Progenitor cell of endocrine pancreas (in vitro differentiated cells): ENCODE data around the gene NECTIN1. TPM values are rescaled to one million over a fixed set of nuclear protein-coding genes. Genes with fewer than 3 reads are reported as not detected.
A peak's percentile ranks its signal among the peaks of the same experiment; 100 is the strongest.

ENCODE experiments used
- DNase-seq: peaks from one replicate; pipeline ENCODE4 v3.0.0; 2021; ENCODE audit warnings: low spot score; ENCODE audit not compliant: unreplicated experiment
- H3K27ac Mint-ChIP-seq: 2 replicates; pipeline ENCODE4 v1.8.0; 2021; ENCODE audit warnings: mild to moderate bottlenecking, moderate library complexity, mixed read lengths
- H3K27me3 Mint-ChIP-seq: 2 replicates; pipeline ENCODE4 v1.8.0; 2021; ENCODE audit warnings: mixed read lengths
- H3K36me3 Mint-ChIP-seq: 2 replicates; pipeline ENCODE4 v1.8.0; 2022; ENCODE audit warnings: mixed read lengths; ENCODE audit not compliant: insufficient read depth
- H3K4me1 Mint-ChIP-seq: 2 replicates; pipeline ENCODE4 v1.8.0; 2021; ENCODE audit warnings: low read depth, mixed read lengths
- H3K4me3 Mint-ChIP-seq: 2 replicates; pipeline ENCODE4 v1.8.0; 2021; ENCODE audit warnings: low read depth, mild to moderate bottlenecking, moderate library complexity, mixed read lengths
- H3K9me3 Mint-ChIP-seq: 2 replicates; pipeline ENCODE4 v1.8.0; 2021; ENCODE audit warnings: low read depth, mixed read lengths
- total RNA-seq: library from RNA; stranded (reverse); gene quantifications from 2 replicates; pipeline ENCODE4 v1.2.1, GENCODE V29; 2021
- TF ChIP-seq, protein P1 (sequence below): fragments of 200-600 bp; sonication (generic); IDR thresholded peaks from one replicate; pipeline ENCODE4 v1.5.0; 2021; ENCODE audit warnings: antibody characterized with exemption, mild to moderate bottlenecking; ENCODE audit not compliant: unreplicated experiment

The NECTIN1 gene
- total RNA-seq, 1 donor from 2014 or later, result 42.1 TPM

DNA sequence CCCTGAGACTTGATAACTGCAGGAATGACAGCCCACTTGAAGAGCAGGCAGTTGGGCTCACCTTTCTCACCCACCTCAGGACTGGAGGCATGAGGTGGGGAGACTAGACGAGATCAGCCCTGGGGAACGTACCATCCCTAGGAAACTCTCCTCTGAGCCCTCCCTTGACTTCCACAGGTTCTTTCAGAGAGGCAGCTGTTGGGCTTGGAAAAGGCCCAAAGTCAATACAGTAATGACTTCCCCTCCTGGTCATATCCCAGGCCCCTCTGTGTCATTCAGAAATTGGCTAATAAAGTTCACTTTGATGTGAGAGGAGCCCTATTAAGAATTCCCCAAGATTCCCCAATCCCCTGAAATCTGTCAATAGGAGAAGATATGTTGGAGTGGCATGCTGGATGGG is 5.8 kb upstream of the NECTIN1 start:
- DNase-seq, result no peak
- no peak overlapping the region for H3K27ac Mint-ChIP-seq
- H3K4me3 Mint-ChIP-seq, result no peak overlapping the region
- H3K36me3 Mint-ChIP-seq, result no peaks in the 10 kb centered on the region
- H3K4me1 Mint-ChIP-seq, result peaks cover 13% of the 10 kb centered on the region
- TF ChIP-seq, protein P1, sequence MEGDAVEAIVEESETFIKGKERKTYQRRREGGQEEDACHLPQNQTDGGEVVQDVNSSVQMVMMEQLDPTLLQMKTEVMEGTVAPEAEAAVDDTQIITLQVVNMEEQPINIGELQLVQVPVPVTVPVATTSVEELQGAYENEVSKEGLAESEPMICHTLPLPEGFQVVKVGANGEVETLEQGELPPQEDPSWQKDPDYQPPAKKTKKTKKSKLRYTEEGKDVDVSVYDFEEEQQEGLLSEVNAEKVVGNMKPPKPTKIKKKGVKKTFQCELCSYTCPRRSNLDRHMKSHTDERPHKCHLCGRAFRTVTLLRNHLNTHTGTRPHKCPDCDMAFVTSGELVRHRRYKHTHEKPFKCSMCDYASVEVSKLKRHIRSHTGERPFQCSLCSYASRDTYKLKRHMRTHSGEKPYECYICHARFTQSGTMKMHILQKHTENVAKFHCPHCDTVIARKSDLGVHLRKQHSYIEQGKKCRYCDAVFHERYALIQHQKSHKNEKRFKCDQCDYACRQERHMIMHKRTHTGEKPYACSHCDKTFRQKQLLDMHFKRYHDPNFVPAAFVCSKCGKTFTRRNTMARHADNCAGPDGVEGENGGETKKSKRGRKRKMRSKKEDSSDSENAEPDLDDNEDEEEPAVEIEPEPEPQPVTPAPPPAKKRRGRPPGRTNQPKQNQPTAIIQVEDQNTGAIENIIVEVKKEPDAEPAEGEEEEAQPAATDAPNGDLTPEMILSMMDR, result no peak
- H3K9me3 Mint-ChIP-seq, result no peaks in the 10 kb centered on the region
- peaks cover 63% of the 10 kb centered on the region for H3K27me3 Mint-ChIP-seq

GRCh38 chr11:119730789-119731386 is 1.9 kb upstream of the NECTIN1 start:
- Mint-ChIP-seq H3K4me3 (no peak overlapping the region), H3K36me3 (no peaks in the 10 kb centered on the region), H3K4me1 (peaks cover 15% of the 10 kb centered on the region), H3K27ac (no peak overlapping the region), H3K27me3 (peaks cover 56% of the 10 kb centered on the region), H3K9me3 (no peaks in the 10 kb centered on the region)
- no peak for DNase-seq
- TF ChIP-seq, protein P1, result no peak

DNA sequence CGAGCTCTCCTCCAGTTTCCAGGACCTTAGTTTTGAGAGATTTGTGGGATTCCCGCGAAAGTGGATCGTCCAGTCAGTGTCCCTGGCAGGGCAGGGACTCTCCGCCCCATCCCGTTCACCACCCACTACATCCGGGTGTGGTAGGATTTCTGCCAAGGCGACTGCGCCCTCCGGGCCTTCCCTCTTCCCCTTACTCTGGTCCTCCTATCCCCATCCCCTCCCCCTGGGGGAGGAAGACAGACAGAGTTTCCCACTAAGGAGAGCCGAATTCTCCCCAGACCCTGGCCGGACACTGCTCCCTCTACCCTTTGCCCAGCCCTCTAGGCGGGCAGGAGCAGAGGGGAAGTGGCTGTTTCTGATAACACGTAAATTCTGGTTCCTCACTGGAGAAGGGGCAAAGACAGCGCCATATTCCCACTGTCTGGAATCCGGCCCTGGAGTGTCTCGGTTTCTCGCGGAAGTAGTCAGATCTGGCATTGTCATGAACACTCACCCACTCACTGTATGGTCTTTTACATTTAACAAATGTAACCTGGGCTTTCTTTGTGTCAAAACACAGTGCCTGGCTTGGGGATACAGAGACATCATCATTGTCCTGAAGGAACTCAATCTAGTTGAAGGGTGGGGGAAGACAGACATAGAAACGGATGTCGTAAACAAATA is 1.1 kb upstream of the NECTIN1 start:
- TF ChIP-seq, protein P1, result no peak
- Mint-ChIP-seq H3K4me3 (peak overlapping the region; percentile 57), H3K27me3 (peaks cover 49% of the 10 kb centered on the region), H3K4me1 (peaks cover 15% of the 10 kb centered on the region), H3K36me3 (no peaks in the 10 kb centered on the region), H3K9me3 (no peaks in the 10 kb centered on the region), H3K27ac (no peak overlapping the region)
- no peak for DNase-seq

GRCh38 chr11:119729581-119729927 is 554 bp upstream of the NECTIN1 start:
- peaks cover 44% of the 10 kb centered on the region for H3K27me3 Mint-ChIP-seq

DNA sequence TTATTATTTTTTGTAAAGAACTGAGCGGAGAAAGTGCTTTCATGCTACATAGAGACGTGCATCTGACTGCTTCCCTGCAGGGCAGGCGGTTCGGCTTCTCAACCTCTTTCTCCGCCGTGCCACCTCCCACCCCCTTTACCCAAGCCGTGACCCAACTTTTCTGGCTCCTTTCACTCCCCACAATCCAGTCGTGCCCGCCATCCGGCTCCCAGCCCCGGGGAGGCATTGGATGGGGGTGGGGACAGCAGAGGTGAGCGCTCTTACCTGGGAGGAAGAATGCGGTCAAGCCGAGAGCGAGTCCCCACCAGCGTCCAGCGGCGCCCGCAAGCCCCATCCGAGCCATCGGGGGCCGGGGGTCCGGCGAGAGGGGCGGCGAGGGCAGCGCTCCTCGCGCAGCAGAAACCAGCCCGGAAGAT is 781 bp downstream of the NECTIN1 start:
- no peaks in the 10 kb centered on the region for H3K36me3 Mint-ChIP-seq
- DNase-seq, result peak; percentile 30
- peaks cover 27% of the 10 kb centered on the region for H3K4me1 Mint-ChIP-seq
- H3K27me3 Mint-ChIP-seq, result peaks cover 31% of the 10 kb centered on the region
- H3K27ac Mint-ChIP-seq, result peak overlapping the region; percentile 94
- peak overlapping the region; percentile 96 for H3K4me3 Mint-ChIP-seq
- no peaks in the 10 kb centered on the region for H3K9me3 Mint-ChIP-seq
- TF ChIP-seq, protein P1, result no peak

More at GRCh38 chr11:119729581-119729927, 554 bp upstream of the NECTIN1 start:
- H3K9me3 Mint-ChIP-seq, result no peaks in the 10 kb centered on the region
- no peaks in the 10 kb centered on the region for H3K36me3 Mint-ChIP-seq
- H3K4me3 Mint-ChIP-seq, result peak overlapping the region; percentile 57
- peaks cover 17% of the 10 kb centered on the region for H3K4me1 Mint-ChIP-seq
- no peak for DNase-seq
- TF ChIP-seq, protein P1, result peak; percentile 3
- no peak overlapping the region for H3K27ac Mint-ChIP-seq
